Esophagus squamous epithelium (tissue), 4 donors: ENCODE measurements around the gene SPINK1.
"Not testable (repeated sequence)": the region's sequence is repeated elsewhere in the genome, so short reads cannot be mapped to it uniquely, and the experiment has no call there.

Experiments
- POLR2A ChIP-seq, 4 donors: fragments of 450-650 bp; IDR thresholded peaks; one replicate each; pipeline ENCODE4 v1.6.1; 2017; ENCODE audit warnings: antibody characterized with exemption in 4 of 4, mild to moderate bottlenecking in 4 of 4, moderate library complexity in 3 of 4
- TF ChIP-seq, protein P1 (sequence below), 6 experiments: fragments of 450-650 bp in 4 of 6; fragments of 200-600 bp in 2 of 6; sonication (generic) in 2 of 6; IDR thresholded peaks; one replicate each; pipeline ENCODE4 v1.5.1; 2016 to 2019; ENCODE audit warnings: antibody characterized with exemption in 6 of 6, mild to moderate bottlenecking in 4 of 6, moderate library complexity in 4 of 6

- TF ChIP-seq, protein P1, sequence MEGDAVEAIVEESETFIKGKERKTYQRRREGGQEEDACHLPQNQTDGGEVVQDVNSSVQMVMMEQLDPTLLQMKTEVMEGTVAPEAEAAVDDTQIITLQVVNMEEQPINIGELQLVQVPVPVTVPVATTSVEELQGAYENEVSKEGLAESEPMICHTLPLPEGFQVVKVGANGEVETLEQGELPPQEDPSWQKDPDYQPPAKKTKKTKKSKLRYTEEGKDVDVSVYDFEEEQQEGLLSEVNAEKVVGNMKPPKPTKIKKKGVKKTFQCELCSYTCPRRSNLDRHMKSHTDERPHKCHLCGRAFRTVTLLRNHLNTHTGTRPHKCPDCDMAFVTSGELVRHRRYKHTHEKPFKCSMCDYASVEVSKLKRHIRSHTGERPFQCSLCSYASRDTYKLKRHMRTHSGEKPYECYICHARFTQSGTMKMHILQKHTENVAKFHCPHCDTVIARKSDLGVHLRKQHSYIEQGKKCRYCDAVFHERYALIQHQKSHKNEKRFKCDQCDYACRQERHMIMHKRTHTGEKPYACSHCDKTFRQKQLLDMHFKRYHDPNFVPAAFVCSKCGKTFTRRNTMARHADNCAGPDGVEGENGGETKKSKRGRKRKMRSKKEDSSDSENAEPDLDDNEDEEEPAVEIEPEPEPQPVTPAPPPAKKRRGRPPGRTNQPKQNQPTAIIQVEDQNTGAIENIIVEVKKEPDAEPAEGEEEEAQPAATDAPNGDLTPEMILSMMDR (IDR thresholded peaks at IDR 0.05) = not testable (repeated sequence)
- TF ChIP-seq POLR2A (IDR thresholded peaks at IDR 0.05) = not testable (repeated sequence)
Observed at GRCh38 chr5:147874118-147874875, 42.8 kb upstream of the SPINK1 start.
